Nucleus accumbens (tissue), 56 donors: Measurements from ENCODE around the gene SMG6.
A peak's percentile ranks its signal among the peaks of the same experiment; 100 is the strongest.

Experiments
- DNase-seq, 56 donors: peaks; one replicate each; lab custom pipeline; 2025; lab: John Stamatoyannopoulos, UW

SMG6 gene

DNA sequence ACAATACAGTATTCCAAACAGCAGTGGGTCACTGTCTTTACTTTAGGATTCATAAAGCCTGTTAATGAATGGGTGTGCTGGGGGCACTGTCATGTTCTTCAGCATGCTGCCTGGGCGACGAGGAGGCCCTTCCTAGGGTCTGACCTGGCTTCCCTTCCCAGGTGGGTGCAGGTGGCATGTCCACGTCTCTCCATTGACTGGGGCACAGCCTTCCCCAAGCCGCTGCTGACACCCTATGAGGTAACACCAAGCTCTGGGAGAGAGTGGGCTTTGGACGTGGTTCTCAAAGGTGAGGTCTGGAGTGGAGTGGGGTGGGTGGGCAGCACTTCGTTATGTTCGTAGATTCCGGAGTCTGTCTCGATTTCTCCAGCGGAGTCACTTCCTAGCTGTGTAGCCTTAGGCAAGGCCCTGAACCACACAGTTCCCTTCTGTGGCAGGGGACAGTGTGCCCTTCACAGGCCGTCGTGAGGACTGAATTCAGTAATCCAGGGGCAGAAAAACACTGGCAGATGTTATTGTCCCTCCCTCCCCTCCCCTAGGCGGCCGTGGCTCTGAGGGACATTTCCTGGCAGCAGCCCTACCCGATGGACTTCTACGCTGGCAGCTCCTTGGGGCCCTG, 262.5 kb downstream of the SMG6 start:
- peak in 2 of 56 donors; percentile 37 to 50 for DNase-seq

DNA sequence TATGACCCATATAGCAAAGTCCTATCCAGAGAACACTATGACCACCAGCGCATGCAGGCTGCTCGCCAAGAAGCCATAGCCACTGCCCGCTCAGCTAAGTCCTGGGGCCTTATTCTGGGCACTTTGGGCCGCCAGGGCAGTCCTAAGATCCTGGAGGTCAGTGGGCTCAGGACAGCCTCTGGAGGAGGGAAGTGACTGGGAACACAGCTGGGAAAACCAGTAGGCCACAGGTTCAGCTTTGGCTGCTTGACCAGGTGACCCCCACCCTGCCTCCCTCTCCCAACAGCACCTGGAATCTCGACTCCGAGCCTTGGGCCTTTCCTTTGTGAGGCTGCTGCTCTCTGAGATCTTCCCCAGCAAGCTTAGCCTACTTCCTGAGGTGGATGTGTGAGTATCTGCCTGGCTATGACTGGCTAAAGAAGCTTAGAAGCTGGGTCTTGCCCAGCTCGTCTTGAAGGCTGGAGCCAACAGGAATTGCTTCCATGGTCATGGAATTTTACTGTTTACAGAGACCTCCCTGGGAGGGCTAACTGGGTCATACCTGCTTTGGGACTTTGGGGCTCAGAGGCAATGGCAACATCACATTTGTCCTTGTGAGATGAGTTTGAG, 263.3 kb downstream of the SMG6 start:
- no peak for DNase-seq

DNA sequence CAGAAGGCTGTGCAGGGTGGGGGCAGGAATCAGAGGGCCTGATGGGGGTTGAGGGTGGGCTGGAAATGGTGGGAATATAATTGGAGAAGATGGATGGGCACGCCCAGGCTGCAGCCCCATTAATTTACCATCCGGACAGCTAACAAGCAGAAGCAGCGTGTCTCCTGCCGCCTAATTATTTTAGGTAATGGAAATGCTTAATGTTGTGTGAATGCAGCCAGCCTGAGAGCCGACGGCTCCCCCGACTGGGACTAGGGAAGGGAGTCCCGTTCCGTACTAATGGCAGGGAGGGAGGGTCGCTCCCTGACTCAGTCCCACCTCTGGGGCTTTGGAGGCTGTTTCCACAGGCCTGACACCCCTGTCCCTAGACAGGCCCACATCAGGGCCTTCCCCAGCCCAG, 266.4 kb downstream of the SMG6 start:
- no peak for DNase-seq

DNA sequence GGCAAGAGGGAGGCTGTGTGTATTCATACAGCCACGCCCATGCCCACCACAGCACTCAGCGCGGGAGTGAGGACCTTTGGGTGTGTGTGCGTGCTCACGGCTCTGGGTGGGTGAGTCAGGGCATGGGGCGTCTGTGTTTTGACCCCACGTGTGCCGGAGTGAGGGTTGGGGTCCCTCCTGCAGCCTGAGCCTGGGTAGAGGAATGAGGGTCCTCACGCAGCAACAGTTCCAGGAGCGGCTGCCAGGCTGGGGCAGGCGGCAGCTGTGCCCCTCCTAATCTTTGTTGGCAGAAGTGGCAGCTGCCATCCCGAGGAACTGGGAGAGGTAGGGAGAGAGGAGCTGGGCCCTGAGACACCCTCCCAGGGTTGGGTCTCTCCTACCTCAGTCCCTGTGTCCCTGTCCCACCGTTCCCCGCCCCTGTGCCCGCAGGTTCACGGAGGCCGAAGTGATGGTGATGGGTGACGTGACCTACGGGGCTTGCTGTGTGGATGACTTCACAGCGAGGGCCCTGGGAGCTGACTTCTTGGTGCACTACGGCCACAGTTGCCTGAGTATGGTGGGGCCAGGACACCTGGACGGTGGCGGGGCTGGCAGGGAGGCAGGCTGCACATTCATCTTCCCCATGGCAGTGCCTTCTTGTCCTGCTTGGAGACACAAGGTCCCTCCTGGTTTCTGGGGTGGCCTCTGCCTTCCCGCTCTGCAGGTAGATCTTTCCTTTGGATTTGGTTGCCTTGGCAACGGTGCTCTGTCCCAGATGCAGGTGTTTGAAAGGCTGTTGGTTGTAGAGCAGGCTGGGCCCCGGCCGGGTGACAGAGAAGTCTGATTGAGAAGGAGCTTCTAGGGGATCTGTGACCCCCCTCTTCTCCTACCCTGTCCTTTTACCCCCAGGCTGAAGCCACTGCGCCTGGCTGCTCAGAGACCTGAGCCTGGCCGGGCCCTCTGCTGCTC, 267.8 kb downstream of the SMG6 start:
- DNase-seq: peak in 2 of 56 donors; percentile 14 to 38

DNA sequence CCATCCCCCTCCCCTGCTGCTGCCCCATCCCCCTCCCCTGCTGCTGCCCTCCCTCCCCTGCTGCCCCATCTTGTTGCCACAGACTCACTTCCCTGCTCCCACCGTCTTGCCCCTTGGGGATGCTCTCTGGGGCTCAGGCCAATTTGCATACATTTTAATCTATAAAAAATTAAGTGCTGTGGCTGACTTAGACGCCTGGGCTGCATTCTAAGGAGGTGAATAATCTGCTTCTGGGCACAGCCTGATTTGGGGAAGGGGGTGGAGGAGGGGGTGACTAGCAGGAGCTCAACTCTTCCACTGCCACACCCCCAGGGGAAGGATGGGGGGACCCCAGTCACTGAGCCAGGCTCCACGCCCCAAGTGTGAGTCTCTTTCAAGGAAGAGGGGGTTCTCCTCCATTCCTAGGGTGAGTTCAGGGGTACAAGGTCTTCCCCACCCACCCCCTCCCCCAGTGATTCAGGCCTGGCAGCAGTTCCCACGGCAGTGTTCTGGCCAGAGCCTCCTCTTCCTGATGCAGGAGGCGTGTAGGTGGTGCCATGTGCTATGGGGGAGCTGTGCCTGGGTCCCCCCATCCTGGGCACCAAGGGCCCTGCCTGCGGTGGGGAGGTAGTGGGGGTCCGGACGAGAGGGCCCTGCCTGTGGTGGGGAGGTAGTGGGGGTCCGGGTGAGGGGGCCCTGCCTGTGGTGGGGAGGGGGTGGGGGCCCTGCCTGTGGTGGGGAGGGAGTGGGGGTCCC, 268.6 kb downstream of the SMG6 start:
- no peak for DNase-seq

DNA sequence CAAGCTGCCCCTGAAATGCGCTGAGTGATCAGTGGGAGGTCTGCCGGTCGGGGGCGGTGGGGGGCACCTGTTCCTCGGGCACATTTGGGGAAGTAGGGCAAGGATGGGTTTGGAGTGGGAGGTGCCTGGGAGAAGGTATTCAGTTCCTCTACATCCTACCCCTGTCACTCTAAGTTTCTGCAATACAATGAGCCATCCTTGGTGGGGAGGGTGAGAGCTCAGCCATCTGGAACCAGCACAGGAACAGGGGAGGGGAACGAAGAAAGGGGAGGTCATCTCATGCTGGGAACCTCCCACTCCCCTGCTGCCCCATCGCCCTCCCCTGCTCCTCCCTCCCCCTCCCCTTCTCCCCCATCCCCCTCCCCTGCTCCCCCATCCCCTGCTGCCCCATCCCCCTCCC, 269.4 kb downstream of the SMG6 start:
- no peak for DNase-seq

DNA sequence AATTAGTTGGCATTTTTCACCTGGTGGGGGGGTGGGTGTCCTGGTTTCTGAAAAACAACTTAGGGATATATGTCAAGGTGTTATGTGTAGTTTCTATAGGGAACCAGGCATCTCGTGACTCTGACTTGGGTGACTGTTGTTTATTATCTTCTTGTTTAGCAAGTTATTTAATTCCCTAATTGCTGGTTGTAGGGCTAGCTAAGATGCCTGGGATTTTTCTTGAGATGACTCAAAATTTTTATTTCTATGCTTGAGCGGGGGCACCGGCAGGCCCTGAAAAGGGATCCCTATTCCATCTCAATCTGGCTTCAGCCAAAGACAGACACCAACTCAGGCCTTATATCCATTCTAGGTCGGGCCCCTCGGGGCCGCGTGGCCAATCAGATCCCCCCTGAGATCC, 270.4 kb downstream of the SMG6 start:
- DNase-seq: no peak

DNA sequence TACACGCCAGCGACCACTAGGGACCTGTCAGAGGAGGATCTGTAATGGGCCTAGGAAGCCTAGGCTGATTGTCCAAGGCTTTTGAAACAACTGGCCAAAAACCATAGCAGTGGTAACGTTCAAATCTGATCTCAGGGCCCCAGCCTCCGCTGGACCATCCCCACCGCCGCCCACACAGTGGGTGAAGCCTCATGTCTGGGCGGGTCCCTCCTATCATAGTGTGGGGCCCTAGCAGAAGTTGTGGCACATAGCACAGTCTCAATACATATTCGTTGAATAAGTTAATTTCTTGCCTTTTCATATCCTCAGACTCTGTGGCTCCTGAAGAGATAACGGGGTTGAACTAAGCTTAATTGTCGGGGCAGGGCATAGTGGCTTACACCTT, 272.8 kb downstream of the SMG6 start:
- DNase-seq: peak in 5 of 56 donors; percentile 26 to 50 (median 38)

DNA sequence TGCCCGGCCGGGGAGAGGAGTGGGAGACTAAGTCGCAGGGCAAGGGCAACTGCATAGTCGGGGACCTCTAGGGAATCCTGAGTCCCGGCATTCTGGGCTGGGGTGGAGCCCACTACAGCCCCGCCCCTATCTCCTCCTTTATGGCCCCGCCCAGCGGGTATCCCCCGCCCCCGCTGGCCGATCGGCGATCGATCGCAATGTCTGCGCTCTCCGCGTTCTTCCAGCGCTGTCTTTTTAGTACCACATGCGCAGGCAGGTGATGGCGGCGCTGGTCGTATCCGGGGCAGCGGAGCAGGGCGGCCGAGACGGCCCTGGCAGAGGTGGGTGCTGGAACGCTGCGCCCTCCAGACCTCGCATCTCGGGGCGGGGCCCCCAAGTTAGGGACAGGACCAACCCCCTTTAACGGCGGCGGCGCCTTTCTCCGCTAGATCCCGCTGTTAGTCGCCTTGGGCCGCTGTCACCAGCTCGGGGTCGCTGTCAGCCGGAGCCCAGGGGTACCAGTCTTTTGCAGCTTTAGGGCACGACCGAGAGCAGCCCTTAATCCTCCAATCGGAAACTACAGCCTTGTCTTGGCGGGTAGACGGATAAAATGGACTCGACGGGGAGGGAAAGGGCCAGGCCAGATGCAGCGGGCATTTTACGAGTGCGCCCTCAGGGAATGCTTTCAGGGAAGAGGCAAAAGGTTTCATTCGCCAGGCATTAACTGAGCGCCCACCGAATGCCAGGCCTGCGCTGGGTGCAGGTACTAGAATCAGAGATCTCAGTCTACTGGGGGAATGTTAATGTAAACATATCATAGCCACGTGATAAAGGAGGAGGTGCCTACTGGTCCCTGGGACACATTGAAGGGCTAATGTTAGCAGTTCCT, 273.4 kb downstream of the SMG6 start, which contains the start of gene DPH1:
DPH1 (plus strand) TSS at position 243 of the 868 bp plus-strand sequence; CDS start at position 260, 17 bp downstream.
- DNase-seq: peak; percentile 18 to 92 (median 80)

DNA sequence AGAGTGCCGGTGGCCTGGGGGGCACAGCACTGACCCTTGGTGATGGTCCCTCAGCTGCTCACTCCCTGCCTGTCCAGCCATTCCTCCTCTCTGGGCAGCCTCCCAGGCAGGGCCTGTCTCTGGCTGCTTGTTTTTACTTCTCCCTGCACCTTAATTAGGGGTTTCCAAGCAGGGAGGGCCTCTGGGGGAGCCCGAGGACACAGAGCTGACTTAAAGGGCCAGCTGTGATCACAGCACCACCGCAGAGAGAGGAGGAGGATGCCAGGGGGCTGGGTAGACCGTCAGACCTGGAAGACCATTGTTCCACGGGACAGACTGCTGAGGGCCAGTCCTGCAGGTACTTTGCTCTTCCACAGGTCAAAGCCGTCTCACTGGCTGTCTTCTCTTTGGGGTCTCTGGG, 274.8 kb downstream of the SMG6 start:
- DNase-seq: no peak

DNA sequence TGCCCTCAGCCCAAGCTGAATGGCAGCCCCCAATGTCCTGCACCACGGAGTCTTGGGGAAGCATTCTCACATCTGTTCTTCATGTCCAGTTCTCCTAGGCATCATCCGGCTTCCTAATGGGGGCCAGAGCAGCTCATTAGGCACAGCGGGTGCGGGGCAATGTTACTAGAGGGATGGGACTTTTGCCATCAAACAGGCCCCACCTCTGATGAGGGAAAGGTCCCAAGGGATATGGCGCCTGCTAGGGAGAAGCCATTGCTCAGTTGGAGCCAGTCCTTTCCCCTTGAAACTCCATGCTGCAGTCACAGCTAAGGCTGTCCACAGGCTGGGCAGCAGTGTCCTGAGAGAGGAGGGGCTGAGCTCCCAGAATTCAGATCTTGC, 275.4 kb downstream of the SMG6 start:
- DNase-seq: no peak

DNA sequence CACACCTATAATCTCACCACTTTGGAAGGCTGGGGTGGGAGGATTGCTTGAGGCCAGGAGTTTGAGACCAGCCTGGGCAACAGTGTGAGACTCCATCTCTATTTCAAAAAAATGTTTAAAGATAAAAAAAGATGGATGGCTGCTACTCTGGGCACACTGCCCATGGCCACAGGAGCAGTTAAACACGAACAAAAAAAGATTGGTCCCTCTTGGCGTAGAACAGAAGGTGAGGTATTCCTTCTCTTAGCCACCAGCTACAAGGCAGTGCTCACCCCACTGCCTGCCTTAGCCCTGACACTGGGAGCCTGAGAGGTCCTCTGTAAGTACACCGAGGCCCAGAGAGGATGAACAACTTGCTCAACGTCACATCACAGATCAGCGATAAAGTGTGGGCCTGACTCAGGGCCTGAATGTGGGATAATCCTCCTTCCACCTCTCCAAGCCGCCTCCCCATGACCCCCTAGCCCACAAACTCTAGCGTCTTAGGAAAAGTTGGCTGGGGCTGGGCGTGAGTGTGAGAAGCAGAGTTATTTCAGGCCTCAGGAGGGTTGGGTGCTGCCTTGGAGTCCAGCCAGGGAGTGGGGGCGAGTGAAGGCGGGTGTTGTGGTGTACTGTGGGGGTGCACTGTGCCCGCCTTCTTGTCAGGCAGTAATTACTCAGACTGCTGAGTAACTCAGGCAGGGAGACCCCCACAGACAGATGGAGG, 275.9 kb downstream of the SMG6 start:
- no peak for DNase-seq

DNA sequence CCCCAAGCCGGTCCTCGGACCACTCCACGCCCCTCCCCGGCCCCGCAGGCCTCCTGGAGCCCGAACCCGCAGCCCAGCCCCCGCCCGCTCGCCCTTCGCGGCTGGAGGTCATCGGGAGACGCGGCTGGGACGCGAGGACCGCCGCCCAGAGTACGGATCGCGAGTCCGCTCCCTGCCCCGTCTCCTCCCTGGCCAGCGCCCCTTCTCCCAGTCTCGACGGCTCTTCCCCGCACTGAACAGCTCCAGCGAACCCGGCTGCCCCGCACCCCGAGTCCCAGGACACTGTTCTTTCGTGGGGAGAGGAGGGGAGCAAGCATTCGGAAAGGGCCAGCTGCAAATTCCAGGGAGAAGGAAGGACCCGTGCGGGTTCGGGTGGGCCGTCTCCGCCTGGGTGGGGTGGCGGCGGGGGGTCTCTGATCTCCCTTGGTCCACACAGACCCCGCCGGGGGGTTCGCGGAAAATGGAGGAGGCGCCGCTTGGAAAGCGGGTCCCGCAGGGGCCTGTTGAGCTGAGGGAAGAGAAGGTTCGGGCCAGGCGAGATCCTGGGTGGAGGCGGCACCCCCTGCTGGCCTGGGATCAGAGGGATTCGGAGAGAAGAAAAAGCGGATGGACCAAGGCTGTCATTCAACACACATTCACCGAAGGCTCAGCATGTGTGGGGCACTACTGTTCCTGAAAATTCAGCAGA, 277.8 kb downstream of the SMG6 start:
- peak in 32 of 56 donors; percentile 8 to 74 (median 37) for DNase-seq

DNA sequence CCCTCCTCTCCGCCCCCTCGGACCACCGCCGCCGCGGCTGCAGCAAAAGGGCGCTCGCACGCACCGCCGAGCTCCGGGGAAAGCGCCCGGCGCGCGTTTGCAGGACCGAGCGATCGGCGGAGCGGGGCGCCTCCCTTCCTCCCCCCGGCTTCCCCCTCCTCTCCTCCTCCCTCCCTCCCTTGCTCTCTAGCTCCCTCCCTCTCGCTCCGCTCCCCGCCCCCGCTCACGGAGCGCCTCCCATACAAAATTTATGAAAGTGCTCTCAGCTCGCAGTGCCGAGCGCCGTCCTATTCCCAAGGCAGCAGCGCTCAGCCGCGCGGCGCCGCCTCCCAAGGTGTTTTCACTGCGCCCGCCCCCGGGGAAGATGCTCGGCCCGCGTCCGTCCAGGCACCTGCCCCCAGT, 278.4 kb downstream of the SMG6 start, which contains the start of gene RTN4RL1:
RTN4RL1 (minus strand) TSS at position 115 of the 402 bp plus-strand sequence. CDS start 469 bp downstream, outside the sequence.
- DNase-seq: peak in 43 of 56 donors; percentile 8 to 87 (median 54)

DNA sequence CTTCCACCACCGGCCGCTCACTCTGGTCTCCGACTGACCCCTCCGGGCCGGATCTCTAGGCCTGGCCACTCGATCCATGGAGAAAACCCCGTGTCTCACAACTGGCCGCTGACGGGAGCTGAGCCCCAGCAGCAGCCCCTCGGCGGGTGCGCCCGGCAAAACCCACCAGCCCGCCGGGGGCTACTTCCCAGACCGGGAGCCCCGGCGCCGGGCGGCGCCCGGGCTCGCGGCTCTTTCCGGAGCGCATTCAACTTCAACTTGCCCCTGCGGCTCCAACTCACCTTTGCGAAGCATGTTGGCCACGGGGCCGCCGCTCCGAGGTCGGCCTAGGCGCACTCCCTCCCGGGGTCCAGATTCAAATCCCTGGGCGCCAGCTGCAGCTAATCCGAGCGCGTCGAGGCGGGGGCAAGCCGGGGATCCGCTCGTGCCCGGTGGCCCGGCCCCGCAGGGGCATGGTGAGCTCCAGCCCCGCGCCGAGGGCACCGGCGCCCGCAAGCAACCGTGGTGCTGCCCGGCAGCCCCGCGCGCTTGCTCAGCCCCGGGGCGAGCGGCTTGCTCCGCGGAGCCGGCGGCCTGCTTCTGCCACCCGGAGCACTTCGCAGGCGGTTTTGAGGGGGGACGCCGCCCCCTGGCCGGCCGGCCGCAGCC, 278.9 kb downstream of the SMG6 start:
- DNase-seq: no peak

DNA sequence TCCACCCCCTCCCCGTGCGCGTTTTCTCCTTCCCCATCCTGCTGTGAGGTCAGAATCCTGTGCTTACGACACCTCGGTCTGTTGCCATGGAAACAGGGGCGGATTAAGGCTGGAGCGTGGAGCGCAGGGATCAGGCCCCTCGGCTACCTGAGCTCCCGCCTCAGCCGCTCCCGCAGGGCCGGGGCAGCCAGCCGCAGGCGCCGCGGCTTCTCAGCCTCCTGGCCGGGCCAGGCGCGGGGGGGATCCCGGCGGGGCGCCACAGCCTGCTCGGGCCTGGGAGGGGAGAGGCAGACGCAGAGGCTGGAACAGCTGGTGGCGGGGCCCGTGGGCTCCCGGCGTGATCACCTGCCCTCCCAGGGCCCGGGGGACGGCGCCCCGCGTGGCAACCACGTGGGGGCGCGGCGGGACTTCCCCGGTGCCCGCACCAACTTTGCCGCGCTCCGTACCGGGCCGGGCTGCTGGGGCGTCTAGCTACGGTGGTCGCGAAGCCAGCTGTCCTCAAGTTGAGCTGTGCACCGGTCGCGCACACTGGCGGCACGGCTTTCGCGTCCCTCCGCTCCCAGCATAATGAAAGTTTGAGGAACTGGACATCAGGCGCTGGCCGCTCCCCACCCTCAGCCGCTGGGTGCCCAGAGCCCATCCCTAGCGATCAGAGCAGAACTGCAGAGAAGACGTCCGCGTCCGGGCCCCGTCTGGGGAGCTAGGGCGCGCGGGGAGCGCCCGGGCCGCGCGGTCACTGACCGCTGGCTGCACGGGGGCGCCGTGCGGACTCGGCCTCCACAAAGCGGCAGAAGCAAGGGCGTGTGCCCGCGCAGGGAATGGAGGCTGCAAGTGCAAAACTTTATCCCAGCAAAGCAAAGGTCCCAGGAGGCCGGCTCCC, 279.7 kb downstream of the SMG6 start:
- peak in 20 of 56 donors; percentile 5 to 70 (median 30) for DNase-seq

DNA sequence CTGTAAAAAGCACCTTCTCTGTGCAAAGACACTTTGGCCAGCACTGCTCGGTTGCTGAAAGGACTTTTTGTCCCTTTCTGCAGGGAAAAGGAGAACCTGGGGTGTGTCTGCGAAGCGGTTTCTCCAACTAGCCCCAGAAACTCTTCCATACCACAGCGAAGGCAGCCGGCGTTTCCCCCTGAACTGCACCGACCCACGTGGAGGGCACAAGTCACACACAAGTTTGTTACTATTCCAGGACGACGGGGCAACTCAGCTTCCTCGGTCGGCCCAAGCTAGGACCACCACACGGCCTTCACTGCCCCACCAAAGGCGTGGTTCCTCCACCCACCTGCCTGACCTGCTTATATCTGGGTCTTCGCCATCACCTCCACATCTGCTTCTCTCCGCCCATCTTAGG, 280.3 kb downstream of the SMG6 start:
- peak in 2 of 56 donors; percentile 16 to 41 for DNase-seq
